ENCODE results near the gene MRPS15. TPM values are rescaled to one million over a fixed set of nuclear protein-coding genes. Genes with fewer than 3 reads are reported as not detected.
"Not testable (repeated sequence)": the region's sequence is repeated elsewhere in the genome, so short reads cannot be mapped to it uniquely, and the experiment has no call there.

Gene MRPS15
- total RNA-seq: 10 to 100 TPM; 30.9 to 48.8 (median 37.8) TPM
- 10 to 100 TPM; 52.1 to 83.5 TPM for polyA plus RNA-seq
- long read RNA-seq, donor 1, transcript MRPS15-201 (8 exons, 1,006 nt): major isoform, 36 of 39 reads
- long read RNA-seq, donor 1, partial matches to known transcripts: 1 of 39 reads
- long read RNA-seq, donor 1, other reads (novel, unspliced or antisense): 1 of 39 reads
- long read RNA-seq, donor 2, transcript MRPS15-201 (8 exons, 1,006 nt): minor isoform, 39 of 106 reads
- long read RNA-seq, donor 2, transcript MRPS15-203 (2 exons, 533 nt): major isoform, 67 of 106 reads
- long read RNA-seq, donor 2, partial matches to known transcripts: 0 of 106 reads
- long read RNA-seq, donor 2, other reads (novel, unspliced or antisense): 0 of 106 reads
- long read RNA-seq, donor 3, transcript MRPS15-201 (8 exons, 1,006 nt): major isoform, 15 of 17 reads
- long read RNA-seq, donor 3, partial matches to known transcripts: 0 of 17 reads
- long read RNA-seq, donor 3, other reads (novel, unspliced or antisense): 1 of 17 reads

GRCh38 chr1:36463803-36464604, at the start of gene MRPS15:
TSS of gene MRPS15 (minus strand) at chr1:36464384. CDS start at chr1:36464275, 109 bp downstream.
- intact Hi-C loops (cut with DNase I): no loop called here
- peak; percentile 93 for TF ChIP-seq POLR2A (IDR thresholded peaks at IDR 0.05)
- no peak for TF ChIP-seq EP300 (IDR thresholded peaks at IDR 0.05)
- TF ChIP-seq CTCF (IDR thresholded peaks at IDR 0.05): no peak
- DNase-seq: peak; percentile 95 to 97 (median 96)
- 0% methylated on average over 64 to 65 of the region's 65 CpGs for WGBS, 3 donors
- Histone ChIP-seq H3K9me3 (no peaks in the 10 kb centered on the region), H3K4me3 (peak within 1 kb of the TSS; percentile 78), H3K27me3 (no peaks in the 10 kb centered on the region), H3K36me3 (no peaks in the 10 kb centered on the region), H3K4me1 (ENCODE audit: insufficient read depth) (peaks cover 2% of the 10 kb centered on the region), H3K27ac (peak within 1 kb of the TSS; percentile 57 to 81)

- no peak for TF ChIP-seq CTCF (IDR thresholded peaks at IDR 0.05)
- TF ChIP-seq POLR2A (IDR thresholded peaks at IDR 0.05): no peak
- TF ChIP-seq EP300 (IDR thresholded peaks at IDR 0.05): no peak
- Histone ChIP-seq H3K27ac (no peak overlapping the region), H3K9me3 (no peaks in the 10 kb centered on the region), H3K27me3 (no peaks in the 10 kb centered on the region), H3K4me1 (ENCODE audit: insufficient read depth) (no peaks in the 10 kb centered on the region), H3K36me3 (no peaks in the 10 kb centered on the region), H3K4me3 (no peak overlapping the region)
- no peak for DNase-seq
- intact Hi-C loops (cut with DNase I): no loop called here
- 14 to 36% (median 17%) methylated on average over 1 of the region's 1 CpG for whole genome bisulfite sequencing, 3 donors
Measured at GRCh38 chr1:36512842-36513241, 48.7 kb upstream of the MRPS15 start.

- H3K9me3 ChIP-seq: no peaks in the 10 kb centered on the region
- DNase-seq: no peak
- H3K36me3 ChIP-seq: no peaks in the 10 kb centered on the region
- intact Hi-C loops (cut with DNase I): no loop called here
- 67 to 75% (median 68%) methylated on average over 15 of the region's 15 CpGs for WGBS, 3 donors
- H3K4me1 ChIP-seq (ENCODE audit: insufficient read depth): no peaks in the 10 kb centered on the region
- H3K4me3 ChIP-seq: no peak overlapping the region
- no peaks in the 10 kb centered on the region for H3K27me3 ChIP-seq
- TF ChIP-seq POLR2A (IDR thresholded peaks at IDR 0.05): no peak
- TF ChIP-seq CTCF (IDR thresholded peaks at IDR 0.05): no peak
- TF ChIP-seq EP300 (IDR thresholded peaks at IDR 0.05): no peak
- no peak overlapping the region for H3K27ac ChIP-seq
Measured at GRCh38 chr1:36511804-36512798, 47.9 kb upstream of the MRPS15 start.

DNA sequence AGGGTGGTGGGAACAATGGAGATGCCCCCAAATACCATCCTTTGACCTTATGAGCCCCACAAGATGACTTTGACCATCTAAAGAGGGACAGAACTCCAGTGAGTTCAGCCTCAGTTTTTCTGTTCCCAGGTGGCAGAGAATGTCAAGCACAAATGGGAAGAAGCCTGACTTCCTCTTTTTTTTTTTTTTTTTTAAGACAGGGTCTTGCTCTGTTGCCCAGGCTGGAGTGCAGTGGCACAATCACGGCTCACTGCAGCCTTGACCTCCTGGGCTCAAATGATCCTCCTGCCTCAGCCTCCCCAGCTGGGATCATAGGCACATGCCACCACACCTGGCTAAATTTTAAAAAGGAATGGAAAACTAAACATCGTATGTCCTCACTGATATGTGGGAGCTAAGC, 47.0 kb upstream of the MRPS15 start:
- H3K27ac ChIP-seq; H3K27me3 ChIP-seq; intact Hi-C loops (cut with DNase I); H3K9me3 ChIP-seq; H3K4me3 ChIP-seq; H3K4me1 ChIP-seq (ENCODE audit: insufficient read depth); H3K36me3 ChIP-seq; DNase-seq: not testable (repeated sequence)
- WGBS, 3 donors: 57 to 74% (median 57%) methylated on average over 2 of the region's 2 CpGs
